GM18505 (cell line): ENCODE results near the gene SBF2.

Experiments
- ATAC-seq: cut with Tn5 transposase; IDR thresholded peaks from one replicate; pipeline ENCODE4 v1.9.1; 2021; ENCODE audit not compliant: unreplicated experiment
- POLR2A ChIP-seq: IDR thresholded peaks from 4 replicates; pipeline ENCODE4 v1.6.1; 2011; ENCODE audit warnings: borderline replicate concordance; ENCODE audit not compliant: insufficient read depth, insufficient read length; ENCODE audit errors: extremely low read depth

SBF2 gene

DNA sequence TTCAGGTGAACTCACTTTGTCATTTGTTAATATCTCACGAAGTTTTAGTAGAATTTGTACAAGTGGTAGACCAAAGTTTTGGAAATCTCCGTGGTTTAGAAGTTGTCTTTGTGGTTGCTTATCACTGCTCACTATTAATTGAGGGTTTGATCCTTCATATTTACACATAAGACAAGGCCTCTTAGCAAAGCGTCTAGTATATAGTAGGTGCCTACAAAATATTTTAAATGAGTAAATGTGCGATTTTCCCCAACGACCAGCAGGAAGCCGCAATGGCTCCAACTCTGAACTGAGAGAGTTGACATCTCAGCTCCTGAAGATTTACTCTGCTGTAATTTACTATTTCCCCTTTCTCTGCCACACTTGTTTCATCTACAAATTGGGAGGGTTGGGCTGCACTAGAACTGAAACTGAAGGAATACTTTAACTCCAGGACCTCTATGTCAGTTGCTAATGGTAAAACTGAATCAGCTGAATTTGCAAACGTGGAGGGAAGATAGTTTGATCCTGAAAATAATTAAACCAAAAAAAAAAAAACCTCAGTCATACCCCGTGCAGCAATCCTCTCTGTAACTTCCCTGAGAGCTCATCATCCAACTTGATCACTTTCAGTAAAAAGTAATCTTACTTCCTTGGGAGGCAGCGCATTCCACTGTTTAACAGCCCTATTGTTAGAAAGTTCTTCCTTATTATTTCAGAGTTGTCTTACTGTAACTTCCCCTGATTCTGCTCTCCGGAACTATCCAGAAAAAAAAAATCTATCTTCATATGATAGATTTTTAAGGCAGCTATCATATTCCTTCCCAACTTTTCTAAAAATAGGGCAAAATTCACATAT, 1.3 kb upstream of the SBF2 start:
- no peak for TF ChIP-seq POLR2A
- no peak for ATAC-seq

DNA sequence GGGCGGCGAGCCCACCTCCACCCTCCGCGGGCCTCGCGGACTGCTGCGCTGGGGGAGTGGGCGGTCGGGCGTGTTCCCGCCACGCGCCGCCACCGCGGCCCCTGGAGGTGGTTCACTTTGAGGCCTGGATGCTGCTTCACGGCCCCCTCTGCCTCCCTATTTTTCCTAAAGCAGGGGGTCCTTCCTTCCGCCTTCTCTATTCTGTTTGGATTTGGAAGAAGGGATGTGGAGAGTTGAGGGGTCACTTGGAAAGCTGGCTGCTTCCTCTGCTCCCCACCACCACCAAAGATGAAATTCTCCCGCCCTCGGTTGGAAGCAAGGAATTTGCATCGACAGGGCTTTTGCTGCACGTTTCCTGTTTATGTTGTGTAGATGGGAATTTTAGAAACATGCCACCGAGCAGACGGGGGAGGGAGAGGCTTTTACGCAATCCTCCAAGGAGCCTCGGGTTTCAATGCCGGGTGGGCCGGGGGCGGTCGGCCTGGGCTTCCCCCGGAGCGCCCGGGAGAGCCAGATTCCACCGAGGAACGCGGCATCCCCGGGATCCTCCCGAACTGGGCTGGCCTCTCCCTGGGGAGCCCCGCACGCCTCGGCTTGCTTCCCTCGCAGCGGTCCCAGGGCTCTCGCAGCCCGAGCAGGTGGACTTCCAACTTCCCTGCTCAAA, 403 bp upstream of the SBF2 start:
- TF ChIP-seq POLR2A = no peak
- no peak for ATAC-seq

DNA sequence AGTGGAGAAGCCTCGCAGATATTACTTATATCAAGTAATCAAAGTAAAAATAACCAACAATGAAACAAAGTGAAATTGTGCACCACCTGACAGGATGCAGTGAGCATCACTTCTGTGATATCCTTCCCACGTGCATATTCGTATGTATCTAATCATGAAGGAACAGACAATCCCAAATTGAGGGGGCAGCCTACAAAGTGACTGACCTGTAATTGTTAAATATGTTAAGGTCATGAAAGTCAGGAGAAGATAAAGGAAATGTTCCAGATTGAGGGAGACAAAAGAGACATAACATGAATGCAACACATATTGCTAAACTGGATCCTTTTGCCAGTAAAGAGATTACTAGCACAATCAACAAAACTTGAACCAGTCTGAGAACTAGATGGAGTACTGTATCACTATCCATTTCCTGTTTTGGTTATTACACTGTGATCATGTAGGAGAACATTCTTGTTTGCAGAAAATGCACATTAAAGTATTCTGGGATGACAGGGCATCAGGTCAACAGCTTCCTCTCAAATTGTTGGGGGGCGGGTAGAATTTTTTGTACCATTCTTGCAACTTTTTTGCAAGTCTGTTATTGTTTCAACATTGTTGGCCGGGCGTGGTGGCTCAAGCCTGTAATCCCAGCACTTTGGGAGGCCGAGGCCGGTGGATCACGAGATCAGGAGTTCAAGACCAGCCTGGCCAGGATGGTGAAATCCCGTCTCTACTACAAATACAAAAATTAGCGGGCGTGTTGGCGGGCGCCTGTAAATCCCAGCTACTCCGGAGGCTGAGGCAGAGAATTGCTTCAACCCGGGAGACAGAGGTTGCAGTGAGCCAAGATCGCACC, 2.0 kb downstream of the SBF2 start:
- no peak for ATAC-seq
- TF ChIP-seq POLR2A = no peak

GRCh38 chr11:10289765-10290380, 4.1 kb downstream of the SBF2 start:
- no peak for TF ChIP-seq POLR2A
- no peak for ATAC-seq

GRCh38 chr11:10288881-10289764, 4.9 kb downstream of the SBF2 start:
- no peak for ATAC-seq
- no peak for TF ChIP-seq POLR2A

- TF ChIP-seq POLR2A = no peak
- ATAC-seq = no peak
These were observed 6.0 kb downstream of the SBF2 start for GRCh38 chr11:10287766-10288715.

DNA sequence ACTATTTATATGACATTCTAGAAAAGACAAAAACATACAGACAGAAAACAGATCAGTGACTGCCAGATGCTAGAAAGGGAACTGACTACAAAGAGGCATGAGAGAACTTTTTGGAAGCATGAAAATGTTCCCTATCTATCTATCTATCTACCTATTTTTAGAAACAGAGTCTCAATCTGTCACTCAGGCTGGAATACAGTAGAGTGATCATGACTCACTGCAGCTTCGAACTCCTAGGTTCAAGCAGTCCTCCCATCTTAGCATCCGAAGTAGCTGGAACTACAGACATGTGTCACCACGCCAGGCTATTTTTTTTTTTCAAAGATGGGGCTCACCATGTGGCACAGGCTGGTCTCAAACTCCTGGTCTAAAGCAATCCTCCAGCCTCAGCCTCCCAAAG, 6.9 kb downstream of the SBF2 start:
- no peak for ATAC-seq
- no peak for TF ChIP-seq POLR2A

DNA sequence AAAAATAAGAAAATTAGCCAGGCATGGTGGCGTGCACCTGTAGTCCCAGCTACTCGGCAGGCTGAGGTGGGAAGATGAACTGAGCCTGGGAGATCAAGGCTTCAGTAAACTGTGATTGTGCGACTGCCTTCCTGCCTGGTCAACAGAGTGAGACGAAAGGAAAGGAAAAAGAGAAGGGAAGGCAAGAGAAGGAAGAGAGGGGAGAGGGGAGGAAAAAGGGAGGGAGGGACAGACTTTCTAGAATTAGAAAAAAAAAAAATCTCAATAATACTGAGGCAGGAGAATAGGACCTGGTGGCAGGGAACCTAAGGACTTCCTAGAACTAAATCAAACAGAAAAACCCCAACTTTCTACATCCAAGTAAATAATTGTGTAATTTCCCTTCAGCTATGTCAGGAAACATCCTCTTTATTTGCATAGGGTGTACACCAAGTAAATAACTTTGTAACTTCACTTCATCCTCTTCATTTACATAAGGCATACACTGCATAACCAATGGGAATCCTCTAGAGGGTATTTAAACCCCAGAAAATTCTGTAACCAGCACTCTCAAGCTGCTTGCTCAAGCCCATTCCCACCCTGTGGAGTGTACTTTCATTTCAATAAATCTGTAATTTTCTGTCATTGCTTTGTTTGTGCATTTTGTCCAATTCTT, 8.7 kb downstream of the SBF2 start:
- no peak for ATAC-seq
- no peak for TF ChIP-seq POLR2A

GRCh38 chr11:10283991-10284390, 10.0 kb downstream of the SBF2 start:
- ATAC-seq = no peak
- no peak for TF ChIP-seq POLR2A

GRCh38 chr11:10282117-10282516, 11.9 kb downstream of the SBF2 start:
- ATAC-seq = no peak
- TF ChIP-seq POLR2A = no peak

- no peak for TF ChIP-seq POLR2A
- ATAC-seq = no peak
These were observed 18.3 kb downstream of the SBF2 start for GRCh38 chr11:10275714-10276113.
